Measurements from ENCODE around the gene PTPN14.

Gene PTPN14

DNA sequence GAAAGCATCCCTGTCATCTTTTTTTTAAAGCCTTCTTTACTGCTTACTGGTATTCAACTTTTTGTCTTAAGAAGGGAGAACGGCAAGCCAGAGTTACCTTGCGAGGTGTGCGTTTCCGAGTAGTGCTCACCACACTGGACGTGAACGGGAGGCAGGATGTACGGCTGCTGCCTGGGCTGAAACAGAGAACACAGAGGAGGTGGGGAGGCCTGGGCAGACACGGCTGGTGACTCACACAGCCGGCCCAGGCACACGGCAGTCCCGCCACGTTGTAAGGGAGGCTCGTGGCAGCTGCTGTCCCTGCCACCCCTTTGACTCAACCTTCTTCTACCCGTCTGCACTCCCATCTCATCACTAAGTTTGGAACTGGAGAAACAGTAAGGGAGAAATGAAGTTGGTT is 164.7 kb downstream of the PTPN14 start:
- DNase-seq: peak in 1 of 2 experiments; percentile 17

DNA sequence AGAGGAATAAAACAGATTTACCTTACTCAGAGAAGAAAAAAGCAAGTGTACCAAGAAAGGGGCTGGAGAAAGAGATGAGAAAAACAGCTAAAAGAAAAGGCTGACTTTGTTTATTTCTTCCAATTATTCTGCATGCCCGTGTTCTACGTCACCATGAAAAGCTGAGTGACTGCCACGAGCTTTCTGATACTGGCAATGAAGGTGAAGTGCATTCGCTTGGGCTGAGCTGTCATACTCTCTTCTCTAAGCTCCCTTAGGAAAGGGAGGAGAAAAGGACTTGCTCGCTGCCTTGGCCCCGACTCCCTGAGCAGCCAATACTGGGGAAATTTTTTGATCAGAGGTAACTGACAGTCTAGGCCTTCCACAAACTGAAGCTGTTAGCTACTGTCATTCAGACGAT is 165.1 kb downstream of the PTPN14 start:
- DNase-seq: no peak

DNA sequence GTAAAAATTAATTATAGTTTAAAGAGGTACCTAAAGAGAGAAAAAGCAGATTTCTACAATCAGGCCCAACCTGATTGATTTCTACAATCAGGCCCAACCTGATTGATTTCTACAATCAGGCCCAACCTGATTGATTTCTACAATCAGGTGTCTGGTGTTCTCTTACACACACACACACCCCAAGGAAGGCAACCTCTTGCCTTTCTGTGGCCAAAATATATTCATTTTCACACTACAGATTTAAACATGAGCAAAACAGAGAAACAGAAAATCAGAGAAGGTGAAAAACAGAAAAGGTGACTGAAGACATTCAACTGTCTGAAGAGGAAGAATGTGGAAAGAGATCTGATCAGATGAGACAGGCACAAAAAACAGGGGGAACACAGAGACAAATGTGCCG is 166.0 kb downstream of the PTPN14 start:
- DNase-seq: no peak

DNA sequence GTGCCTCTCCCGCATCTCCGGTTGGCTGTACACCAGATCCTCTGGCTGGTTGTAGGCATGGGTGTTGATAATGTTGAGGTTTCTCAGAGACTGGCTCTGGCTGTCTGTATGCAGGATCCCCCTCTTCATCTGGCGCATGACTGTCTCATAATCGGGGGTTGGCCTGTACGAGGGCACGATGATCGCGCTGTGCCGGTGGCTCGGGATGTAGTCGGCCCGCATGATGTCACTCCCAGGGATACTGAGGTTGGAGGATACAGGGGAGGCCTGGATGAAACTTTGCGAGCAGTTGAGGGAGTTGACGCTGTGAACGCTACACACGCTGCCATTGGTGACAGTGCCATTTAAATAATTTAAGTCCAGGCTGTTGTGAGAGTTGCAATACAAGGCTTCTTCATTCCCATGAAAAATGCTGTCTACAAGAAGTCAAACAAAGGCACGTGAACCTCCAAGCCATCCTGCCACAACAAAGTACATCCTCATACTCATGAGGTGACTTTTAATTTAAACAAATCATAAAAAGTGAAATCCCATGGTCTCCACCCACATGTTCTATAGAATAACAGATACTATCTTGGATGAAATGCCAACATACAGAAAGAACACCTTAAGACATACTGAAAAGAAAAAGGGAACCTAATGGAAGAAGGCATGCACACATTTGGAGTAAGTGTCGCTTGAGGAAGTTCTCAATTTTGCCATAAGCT is 166.9 kb downstream of the PTPN14 start:
- DNase-seq: no peak

DNA sequence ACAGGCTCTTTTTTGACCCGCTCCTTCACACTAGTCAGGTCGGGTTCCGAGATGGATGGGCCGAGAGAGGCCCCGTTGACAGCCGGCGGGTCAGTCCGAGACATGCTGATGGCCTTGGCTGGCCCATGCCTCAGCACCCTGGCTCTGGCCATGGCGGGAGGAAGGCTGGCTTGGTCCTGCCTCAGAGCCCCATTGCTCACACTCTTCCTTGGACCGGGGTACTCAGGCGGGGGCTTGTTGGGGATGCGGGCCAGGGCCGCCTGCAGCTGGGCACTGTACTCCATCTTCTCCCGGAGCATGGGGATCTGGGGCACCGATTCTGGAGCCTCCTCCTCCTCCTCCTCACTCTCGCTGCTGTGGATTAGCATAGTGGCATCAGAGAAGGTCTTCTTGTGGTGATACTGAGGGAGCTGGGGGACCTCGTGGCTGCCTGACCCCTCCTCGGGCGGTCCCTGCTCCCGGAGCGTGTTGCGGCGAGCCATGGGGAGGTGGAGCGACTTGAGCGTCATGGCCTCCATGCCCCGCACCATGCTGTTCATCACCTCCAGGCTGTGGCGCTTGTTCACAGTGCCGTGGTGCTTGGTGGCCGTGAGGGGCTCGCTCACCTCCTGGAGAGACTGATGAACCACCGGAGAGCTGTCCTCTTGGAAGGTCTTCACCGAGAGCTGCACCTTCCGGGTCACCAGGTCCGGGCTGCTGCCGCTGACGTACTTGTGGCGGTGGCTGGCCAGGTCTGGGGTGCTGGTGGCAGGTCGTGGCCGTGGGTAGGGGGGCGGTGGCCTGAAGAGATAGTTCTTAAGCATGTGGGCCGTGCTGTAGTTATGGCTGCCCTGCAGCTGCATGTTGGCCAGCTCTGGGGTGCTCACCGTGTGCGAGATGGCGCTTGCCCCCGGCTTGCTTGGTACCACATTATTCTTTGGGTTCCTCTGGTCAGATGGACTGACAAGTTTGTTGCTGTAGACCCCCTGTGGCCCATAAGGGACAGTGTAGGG is 167.7 kb downstream of the PTPN14 start:
- no peak for DNase-seq

DNA sequence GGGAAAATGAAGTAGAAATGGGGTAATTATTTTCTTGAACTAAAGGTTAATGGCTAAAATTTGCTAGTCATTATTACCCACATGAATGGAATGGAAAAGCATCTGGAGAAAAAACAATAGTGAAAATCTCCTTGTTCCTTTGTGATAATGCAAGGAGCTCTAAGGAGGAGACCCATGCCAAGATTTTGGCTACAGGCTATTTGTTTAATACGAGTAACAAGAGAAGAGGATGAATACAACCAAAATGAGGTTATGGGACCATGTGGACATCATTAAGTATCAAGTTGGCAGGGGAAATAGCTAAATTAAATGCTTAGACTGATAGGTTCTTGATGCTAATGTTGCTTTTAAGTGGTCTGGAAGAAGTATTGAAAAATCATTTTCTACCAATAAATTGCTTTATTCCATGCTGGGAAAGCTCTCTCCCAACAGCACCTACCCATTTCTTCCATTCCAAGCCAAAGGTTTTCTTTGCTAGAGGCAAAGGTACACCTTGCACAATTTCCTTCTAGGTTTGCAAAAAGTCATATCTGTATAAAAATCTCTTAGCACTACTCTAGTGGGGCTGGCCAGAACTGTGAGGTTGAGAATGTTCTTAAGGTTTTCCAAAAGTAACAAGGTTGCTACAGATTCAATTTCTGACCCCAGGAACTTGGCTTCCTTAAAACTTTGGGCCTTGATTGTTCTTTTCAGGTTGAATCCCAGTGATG is 170.3 kb downstream of the PTPN14 start:
- DNase-seq: no peak

DNA sequence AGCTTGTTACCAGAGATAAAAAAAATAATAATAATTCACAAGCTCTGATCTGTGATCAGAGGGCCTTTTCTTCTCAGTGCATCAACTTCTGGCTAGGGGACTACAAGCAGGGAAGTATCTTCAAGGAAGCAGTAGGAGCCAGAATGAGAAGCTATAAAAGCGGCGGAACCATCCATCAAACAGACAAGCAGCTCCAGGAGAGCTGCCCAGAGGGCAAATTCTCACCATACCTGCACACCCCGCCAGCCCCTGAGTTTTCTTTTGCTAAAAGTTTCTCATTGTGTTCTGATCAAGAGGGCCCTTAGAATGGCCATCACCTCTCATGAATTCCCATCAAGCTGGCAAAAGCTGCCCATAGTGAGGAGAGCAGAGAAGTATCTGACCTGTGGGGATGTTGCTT is 171.0 kb downstream of the PTPN14 start:
- DNase-seq: no peak

DNA sequence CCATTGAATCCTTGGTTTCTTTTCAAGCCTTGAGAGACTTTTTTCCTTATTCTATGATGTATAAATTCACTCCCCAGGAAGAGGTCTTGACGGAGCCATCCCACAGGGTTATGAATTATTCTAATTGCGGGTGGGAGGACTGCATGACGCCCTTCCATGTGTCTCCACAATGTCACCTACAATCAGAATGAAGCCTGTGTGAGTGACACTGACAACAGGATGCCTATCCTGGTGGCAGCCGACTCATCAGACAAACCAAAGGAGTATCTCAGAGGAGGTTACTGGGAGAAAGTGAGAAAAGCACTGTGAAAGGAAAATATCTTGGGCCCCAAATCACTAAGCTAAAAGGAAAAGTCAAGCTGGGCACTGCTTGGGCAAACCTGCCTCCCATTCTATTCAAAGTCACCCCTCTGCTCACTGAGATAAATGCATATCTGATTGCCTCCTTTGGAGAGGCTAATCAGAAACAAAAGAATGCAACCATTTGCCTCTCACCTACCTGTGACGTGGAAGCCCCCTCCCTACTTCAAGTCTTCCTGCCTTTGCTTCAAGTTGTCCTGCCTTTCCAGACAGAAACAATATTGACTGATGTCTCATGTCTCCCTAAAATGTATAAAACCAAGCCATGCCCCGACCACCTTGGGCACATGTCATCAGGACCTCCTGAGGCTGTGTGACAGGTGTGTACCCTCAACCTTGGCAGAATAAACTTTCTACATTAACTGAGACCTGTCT is 172.0 kb downstream of the PTPN14 start:
- no peak for DNase-seq

DNA sequence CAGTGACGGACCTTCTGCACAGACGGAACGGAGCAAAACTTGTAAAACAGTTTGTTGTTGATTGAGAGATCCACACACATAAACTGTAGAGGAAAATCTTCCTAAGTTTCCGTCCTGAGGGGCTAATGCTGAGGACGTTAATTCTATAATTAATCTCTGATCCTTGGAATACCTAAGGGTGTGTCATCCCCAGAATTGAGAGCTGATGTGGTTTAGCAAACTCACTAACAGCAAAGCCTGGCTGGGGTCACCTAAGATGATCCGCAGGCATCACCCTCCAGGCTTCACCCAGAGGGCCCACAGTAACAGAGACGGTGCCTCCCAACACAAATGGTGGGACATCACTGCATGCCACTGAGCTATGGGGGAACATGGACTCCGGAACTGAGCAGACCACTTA is 172.9 kb downstream of the PTPN14 start:
- no peak for DNase-seq

DNA sequence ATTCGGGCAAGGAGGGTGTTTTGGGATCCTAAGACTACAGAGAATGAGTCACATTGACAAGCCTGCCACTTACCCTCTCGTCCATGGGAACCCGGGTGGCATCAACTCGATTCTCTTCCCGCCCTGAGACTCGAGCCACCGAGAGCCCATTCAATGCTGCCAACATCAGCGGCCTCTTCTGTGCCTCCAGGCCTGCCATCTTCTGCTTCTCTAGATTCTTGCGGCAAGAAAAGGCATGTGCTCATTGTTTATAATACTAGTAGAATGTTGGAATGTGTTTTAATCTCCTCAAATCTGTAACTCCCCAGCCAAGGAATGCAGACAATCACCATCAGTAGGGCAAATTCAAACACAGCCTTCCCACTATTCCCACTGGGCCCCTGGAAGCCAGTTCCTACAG is 173.5 kb downstream of the PTPN14 start:
- no peak for DNase-seq

DNA sequence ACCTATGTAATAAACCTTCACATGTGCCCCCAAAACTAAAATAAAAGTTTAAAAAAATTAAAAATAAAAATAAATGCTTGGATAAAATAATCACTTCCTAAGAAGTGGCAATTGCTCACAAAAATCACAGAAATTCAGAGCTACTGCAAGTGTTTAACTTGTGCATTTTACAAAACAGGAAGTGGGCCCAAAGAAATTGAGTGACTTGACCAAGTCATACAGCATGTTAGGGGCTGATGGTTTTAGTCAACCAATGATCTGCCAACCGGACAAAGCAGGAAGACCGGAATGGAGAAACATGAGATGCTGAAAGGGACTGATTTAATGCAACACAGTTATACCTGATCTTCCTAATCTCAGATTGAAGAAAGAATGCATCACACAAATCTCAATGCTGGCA is 173.9 kb downstream of the PTPN14 start:
- no peak for DNase-seq

DNA sequence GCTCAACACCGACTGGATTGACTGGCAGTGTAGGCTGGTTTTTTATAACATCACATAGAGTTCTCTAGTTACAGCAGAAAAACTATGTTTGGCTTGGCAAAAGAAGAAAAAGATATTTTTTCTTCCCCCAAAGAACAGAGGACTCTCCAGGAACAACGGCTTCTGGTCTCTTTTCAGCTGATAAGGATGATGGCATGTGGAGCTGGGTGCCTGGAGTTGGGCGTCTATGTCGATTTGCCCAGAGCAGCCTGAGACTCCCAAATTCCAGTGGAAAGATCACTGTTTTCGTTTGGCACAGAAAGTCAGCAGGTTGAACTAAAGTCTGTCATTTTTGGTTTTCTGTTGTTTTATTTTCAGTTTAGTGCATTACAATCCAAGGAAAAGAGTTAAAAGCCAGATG is 179.3 kb downstream of the PTPN14 start:
- DNase-seq: no peak

DNA sequence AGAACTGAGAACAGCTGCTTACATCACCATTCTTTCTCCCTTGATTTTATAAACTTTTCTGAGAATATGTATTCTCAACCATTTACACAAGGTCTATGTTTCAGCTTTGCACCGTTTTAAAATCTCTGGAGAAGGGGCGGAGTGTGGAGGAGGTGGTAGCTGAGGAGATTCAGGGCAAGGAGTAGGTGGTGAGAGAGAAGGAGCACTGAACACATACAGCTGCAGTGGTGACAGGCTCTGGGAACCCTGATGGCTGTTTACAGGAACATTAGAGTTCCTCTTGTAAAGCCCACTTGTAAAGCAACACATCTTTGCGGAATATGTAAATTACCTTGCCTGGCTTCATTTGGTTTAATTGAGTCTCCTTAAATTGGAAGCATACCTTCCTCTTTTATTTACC is 180.8 kb downstream of the PTPN14 start:
- DNase-seq: no peak

DNA sequence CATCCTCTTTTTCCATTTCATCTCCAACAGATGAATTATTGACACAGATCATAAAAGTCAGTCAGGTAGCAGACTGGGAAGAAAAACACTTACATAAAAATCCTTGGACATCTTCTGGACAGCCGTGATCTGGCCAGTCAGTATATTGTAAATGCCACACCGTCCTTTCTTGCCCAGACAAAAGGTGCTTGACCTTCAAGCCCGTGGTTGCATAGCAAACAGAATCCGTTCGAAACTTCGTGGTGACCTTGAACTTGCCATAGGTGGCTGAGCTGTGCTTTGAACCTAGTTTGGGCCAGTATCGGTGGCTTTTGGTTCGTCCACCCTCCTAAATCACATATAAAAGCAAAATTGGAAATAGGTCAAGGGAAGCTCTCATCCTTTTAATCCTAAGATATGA is 182.0 kb downstream of the PTPN14 start:
- no peak for DNase-seq

DNA sequence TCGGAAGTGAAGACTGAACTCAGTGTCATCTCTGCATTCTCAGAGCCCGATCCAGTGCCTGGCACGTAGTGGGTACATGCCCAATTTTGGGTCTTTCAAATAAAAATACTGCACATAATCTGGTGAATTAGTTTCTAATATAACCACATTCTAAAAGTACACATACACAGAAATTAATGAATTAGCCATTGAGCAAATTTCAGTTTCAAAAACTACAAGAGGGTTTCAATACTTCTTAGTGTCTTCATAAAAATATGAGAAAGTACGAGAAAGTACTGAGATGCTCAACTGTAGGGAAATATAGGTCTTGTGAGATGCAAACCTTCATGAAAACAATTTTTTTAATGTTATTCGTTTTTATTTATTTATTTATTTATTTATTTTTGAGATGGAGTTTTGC is 183.6 kb downstream of the PTPN14 start:
- no peak for DNase-seq

DNA sequence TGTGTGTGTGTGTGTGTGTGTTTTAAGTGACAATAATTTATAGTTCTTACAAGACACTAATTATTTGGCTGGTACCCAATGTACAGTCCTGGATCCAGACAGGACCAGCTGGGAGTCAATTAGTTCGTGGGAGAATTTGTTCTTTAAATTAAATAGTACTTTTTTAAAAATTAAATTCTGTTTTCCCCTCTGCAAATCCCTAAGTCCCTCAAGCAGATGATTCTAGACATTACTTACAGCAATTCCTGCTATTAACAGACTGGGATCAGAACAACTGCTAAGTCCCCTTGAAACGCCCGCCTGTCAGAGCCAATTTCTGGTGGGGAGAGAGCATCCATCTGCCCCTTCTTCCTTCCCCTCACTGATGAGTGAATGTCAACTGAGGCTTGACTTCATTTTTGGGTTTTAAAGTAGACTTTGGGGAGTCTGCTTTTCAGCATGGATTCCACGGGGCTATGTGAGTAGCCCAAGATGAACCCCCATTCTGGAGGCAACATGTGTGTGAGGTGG is 186.6 kb downstream of the PTPN14 start:
- DNase-seq: no peak

DNA sequence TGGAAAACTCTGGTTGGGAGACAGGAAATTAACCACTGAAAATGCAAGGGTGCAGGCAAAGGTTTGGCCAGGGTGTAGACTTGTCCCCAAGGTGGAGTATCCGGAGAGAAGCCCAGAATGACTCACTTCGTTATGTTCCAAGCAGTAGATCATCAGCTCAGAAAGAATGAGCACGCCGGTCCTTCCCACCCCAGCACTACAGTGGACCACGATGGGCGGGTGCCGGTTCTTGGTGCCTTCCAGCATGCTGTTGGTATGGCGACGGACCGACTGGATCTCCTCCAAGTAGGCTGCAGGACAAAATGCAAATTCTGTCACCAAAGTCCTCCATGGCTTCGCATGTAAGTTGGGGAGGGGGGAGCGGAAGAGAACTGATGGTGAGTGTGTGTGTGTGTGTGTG is 187.0 kb downstream of the PTPN14 start:
- no peak for DNase-seq

DNA sequence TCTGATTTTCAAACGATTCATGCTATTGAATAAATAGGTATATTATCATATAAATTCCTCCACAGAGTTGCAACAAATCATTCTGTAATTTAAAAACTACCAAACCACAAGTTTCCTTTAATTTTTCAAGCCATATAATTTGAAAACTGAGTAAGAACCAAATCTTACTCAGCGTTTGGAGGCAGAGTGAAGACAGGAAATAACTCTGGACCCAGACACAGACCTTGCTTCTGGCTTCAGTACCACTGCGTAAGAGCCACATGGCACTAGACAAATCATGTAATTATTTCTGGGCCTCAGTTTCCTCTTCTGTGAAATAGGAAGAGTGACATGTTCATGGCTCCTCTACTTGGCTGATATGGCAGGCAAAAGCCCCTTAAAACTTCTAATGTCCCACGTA is 188.0 kb downstream of the PTPN14 start:
- DNase-seq: no peak

DNA sequence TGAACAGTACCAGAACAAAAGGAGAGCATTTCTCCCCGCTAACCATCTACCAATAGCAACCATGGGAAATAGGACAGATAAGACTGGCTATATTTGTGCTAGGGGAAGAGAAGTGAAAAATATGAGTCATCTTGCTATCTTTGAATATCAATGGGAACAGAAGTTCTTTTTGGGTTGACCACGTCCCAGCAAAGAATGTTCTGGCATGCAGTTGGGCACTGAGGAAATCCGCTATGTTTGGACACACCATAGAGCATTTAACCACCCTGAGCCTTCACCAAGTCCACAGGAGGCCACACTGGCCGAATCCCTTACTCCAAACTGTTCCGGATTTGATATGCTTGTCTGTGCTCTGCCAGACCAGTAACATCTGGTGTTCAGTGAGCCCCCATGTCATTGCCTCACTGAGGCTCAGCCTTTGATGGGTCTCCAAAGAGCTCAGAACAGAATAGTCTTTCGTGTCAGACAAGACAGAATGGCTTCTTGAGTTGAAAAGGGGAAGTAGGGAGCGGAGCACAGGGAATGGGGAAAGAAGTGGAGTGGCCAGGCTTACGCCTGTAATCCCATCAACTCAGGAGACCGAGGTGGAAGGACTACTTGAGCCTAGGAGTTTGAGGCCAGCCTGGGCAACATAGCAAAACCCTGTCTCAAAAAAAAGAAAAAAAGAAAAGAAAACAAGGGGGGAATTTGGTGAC is 189.1 kb downstream of the PTPN14 start:
- DNase-seq: no peak

DNA sequence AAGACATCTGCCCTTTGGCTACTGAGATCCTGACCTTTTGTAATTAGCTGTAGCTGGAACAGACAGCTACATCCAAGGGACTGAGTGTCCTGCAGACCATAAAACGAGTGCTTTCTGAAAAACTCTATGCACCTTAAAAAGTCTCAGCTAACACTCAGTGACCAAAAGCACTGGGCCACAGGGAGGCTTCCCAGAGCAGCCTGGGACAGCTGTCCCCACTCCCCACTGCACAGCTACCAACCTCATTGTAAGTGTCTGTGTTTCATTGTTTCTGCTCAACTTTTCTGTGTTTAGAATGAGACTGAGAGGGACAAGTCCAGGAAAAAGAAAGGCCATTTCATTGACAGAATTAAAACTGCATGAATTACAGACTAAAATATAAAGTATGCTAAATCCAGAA is 189.8 kb downstream of the PTPN14 start:
- no peak for DNase-seq

DNA sequence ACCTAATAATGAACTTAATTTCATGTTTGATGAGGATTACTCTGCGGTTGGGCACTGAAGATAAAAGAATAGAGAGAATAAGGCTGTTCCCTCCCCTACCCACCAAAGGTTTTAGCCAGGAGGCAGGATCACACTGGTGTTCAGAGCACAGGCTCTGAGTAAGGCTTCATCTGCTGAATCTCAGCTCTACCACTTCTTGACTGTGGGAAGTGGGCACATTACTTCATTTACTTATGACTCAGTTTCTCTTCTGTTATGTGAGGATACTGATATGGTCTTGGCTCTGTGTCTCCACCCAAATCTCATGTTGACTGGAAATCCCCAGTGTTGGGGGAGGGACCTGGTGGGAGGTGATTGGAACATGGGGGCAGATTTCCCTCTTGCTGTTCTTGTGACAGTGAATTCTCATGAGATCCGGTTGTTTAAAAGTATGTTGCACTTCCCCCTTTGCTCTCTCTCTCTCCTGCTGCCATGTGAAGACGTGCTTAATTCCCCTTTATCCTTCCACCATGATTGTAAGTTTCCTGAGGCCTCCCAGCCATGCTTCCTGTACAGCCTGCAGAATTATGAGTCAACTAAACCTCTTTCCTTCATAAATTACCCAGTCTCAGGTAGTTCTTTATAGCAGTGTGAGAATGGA is 190.8 kb downstream of the PTPN14 start:
- DNase-seq: no peak

DNA sequence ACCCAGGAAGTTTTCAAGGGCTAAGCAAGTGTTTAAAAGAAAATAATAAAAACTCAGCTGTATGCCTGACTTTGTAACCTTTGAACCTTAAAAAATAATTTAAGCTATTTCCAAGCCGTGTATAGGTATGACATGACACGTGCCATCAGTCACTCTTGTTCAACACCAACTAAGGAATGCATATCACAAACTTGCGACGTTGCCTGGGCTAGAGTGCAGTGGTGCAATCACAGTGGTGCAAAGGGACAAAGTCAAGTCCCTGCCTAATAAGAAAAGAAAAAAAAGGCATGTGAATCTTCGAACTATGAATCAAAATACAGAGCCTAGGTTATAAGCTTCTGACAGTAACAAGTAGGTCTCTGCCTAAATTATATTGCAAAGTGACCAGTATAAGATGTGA is 191.3 kb downstream of the PTPN14 start:
- DNase-seq: no peak

All from SW 1271 (cell line).